Natural killer cell (primary cell): ENCODE data around the gene FMR1NB. TPM values are rescaled to one million over a fixed set of nuclear protein-coding genes. Genes with fewer than 3 reads are reported as not detected.
A peak's percentile ranks its signal among the peaks of the same experiment; 100 is the strongest.

Experiments used
- ATAC-seq, 3 donors: fragments of 150-1000 bp in 2 of 3; fragments of 200-7000 bp in 1 of 3; cut with Tn5 transposase; 1 replicate in 1 of 3; 2 replicates in 2 of 3; pipeline ENCODE4 v1.10.0; 2021; ENCODE audit warnings: mild to moderate bottlenecking in 2 of 3, moderate library complexity in 2 of 3
- DNase-seq, 2 donors: peaks; one replicate each; pipeline versions ENCODE4 v3.0.0 to v3.0.0-alpha.2; 2013 to 2021; ENCODE audit warnings: mixed read lengths in 1 of 2
- H3K27ac ChIP-seq: one replicate; pipeline ENCODE4 v1.5.1; 2013; ENCODE audit warnings: mild to moderate bottlenecking, low read length
- H3K27me3 ChIP-seq: one replicate; pipeline ENCODE4 v1.6.1; 2013; ENCODE audit warnings: low read length; ENCODE audit not compliant: control insufficient read depth, insufficient read depth
- H3K36me3 ChIP-seq: one replicate; pipeline ENCODE4 v1.6.1; 2013; ENCODE audit warnings: low read length; ENCODE audit not compliant: control insufficient read depth, insufficient read depth
- H3K4me1 ChIP-seq: one replicate; pipeline ENCODE4 v1.6.1; 2013; ENCODE audit warnings: low read length; ENCODE audit not compliant: control insufficient read depth, insufficient read depth
- H3K4me3 ChIP-seq: one replicate; pipeline ENCODE4 v1.5.1; 2013; ENCODE audit warnings: low read length
- H3K9me3 ChIP-seq: one replicate; pipeline ENCODE4 v1.6.1; 2013; ENCODE audit warnings: low read length; ENCODE audit not compliant: control insufficient read depth, insufficient read depth
- H3K27ac Mint-ChIP-seq, 2 donors: one replicate each; pipeline ENCODE4 v1.8.0; 2022; ENCODE audit warnings: mild to moderate bottlenecking in 2 of 2, mixed read lengths in 2 of 2, moderate library complexity in 1 of 2
- H3K27me3 Mint-ChIP-seq, 2 donors: one replicate each; pipeline ENCODE4 v1.8.0; 2022; ENCODE audit warnings: low read depth in 2 of 2, mixed read lengths in 2 of 2
- H3K36me3 Mint-ChIP-seq: one replicate; pipeline ENCODE4 v1.8.0; 2022; ENCODE audit warnings: mixed read lengths
- H3K4me1 Mint-ChIP-seq, 2 donors: one replicate each; pipeline ENCODE4 v1.8.0; 2022; ENCODE audit warnings: mixed read lengths in 2 of 2
- H3K4me3 Mint-ChIP-seq: one replicate; pipeline ENCODE4 v1.8.0; 2022; ENCODE audit warnings: mild to moderate bottlenecking, moderate library complexity, mixed read lengths
- H3K9me3 Mint-ChIP-seq, 2 donors: one replicate each; pipeline ENCODE4 v1.8.0; 2022; ENCODE audit warnings: mixed read lengths in 2 of 2
- CTCF ChIP-seq: fragments of 200-600 bp; IDR thresholded peaks from one replicate; pipeline ENCODE4 v1.8.0; 2022; ENCODE audit warnings: antibody characterized with exemption
- WGBS: methylation state at CpG from one replicate; pipeline ENCODE4 v1.1.7; 2013; ENCODE audit warnings: missing lambda C conversion rate; ENCODE audit not compliant: insufficient coverage; 5-methylcytosine and 5-hydroxymethylcytosine counted together
- intact Hi-C: fragments of 100-400 bp; cut with micrococcal nuclease; formaldehyde crosslinking; loops from one replicate; pipeline ENCODE4 v1.14.2; 2022
- total RNA-seq, 4 donors: library from RNA; stranded (reverse); fragments of 120-200 nt in 1 of 4; gene quantifications; one replicate each; pipeline versions ENCODE4 v1.2.3 to v1.2.4, GENCODE V29; 2013 to 2022

FMR1NB gene
- total RNA-seq, 3 donors from 2014 or later (not counting 1 experiment from before 2014, with no cell fraction given) = not detected

- Histone ChIP-seq H3K4me1 (no peaks in the 10 kb centered on the region), H3K9me3 (no peaks in the 10 kb centered on the region), H3K4me3 (no peak overlapping the region), H3K27ac (no peak overlapping the region), H3K27me3 (no peaks in the 10 kb centered on the region), H3K36me3 (no peaks in the 10 kb centered on the region)
- Mint-ChIP-seq H3K4me1 (no peaks in the 10 kb centered on the region), H3K4me3 (no peak overlapping the region), H3K27ac (no peak overlapping the region), H3K27me3 (peaks cover 0 to 4% of the 10 kb centered on the region in 2 donors), H3K9me3 (no peaks in the 10 kb centered on the region), H3K36me3 (no peaks in the 10 kb centered on the region)
- intact Hi-C loops = no loop called here
- 92% methylated on average over 1 of the region's 1 CpG for WGBS
- no peak for TF ChIP-seq CTCF
- ATAC-seq = no peak
- DNase-seq = no peak
Observed at GRCh38 chrX:148037020-148037419, 55.9 kb downstream of the FMR1NB start.

- no peak overlapping the region for H3K27ac Mint-ChIP-seq
- WGBS = 100% methylated on average over 2 of the region's 2 CpGs
- H3K4me1 Mint-ChIP-seq = no peaks in the 10 kb centered on the region
- no peaks in the 10 kb centered on the region for H3K9me3 Mint-ChIP-seq
- intact Hi-C loops = no loop called here
- H3K36me3 Mint-ChIP-seq = no peaks in the 10 kb centered on the region
- no peaks in the 10 kb centered on the region for H3K27me3 ChIP-seq
- no peaks in the 10 kb centered on the region for H3K36me3 ChIP-seq
- H3K4me1 ChIP-seq = no peaks in the 10 kb centered on the region
- no peaks in the 10 kb centered on the region for H3K27me3 Mint-ChIP-seq
- H3K4me3 Mint-ChIP-seq = no peak overlapping the region
- ATAC-seq (no peak), DNase-seq (no peak)
- H3K9me3 ChIP-seq = no peaks in the 10 kb centered on the region
- TF ChIP-seq CTCF = no peak
- H3K4me3 ChIP-seq = no peak overlapping the region
- no peak overlapping the region for H3K27ac ChIP-seq
Observed at GRCh38 chrX:148043271-148043855, 62.2 kb downstream of the FMR1NB start.

GRCh38 chrX:148047200-148047599, 66.1 kb downstream of the FMR1NB start:
- Mint-ChIP-seq H3K9me3 (no peaks in the 10 kb centered on the region), H3K27me3 (peaks cover 0 to 3% of the 10 kb centered on the region in 2 donors), H3K4me1 (no peaks in the 10 kb centered on the region), H3K27ac (no peak overlapping the region), H3K36me3 (no peaks in the 10 kb centered on the region), H3K4me3 (no peak overlapping the region)
- H3K36me3 ChIP-seq = no peaks in the 10 kb centered on the region
- intact Hi-C loops = no loop called here
- H3K9me3 ChIP-seq = no peaks in the 10 kb centered on the region
- no peak for DNase-seq
- no peak for TF ChIP-seq CTCF
- WGBS = 88% methylated on average over 4 of the region's 4 CpGs
- no peaks in the 10 kb centered on the region for H3K27me3 ChIP-seq
- H3K4me1 ChIP-seq = no peaks in the 10 kb centered on the region
- no peak overlapping the region for H3K4me3 ChIP-seq
- no peak overlapping the region for H3K27ac ChIP-seq
- no peak for ATAC-seq

- H3K36me3 Mint-ChIP-seq = no peaks in the 10 kb centered on the region
- no peak overlapping the region for H3K27ac Mint-ChIP-seq
- Histone ChIP-seq H3K36me3 (no peaks in the 10 kb centered on the region), H3K27ac (no peak overlapping the region), H3K27me3 (no peaks in the 10 kb centered on the region), H3K4me1 (no peaks in the 10 kb centered on the region), H3K4me3 (no peak overlapping the region), H3K9me3 (no peaks in the 10 kb centered on the region)
- peaks cover 3 to 13% of the 10 kb centered on the region in 2 donors for H3K27me3 Mint-ChIP-seq
- peak; percentile 61 for TF ChIP-seq CTCF
- WGBS = 14% methylated on average over 2 of the region's 4 CpGs
- H3K4me1 Mint-ChIP-seq = no peaks in the 10 kb centered on the region
- intact Hi-C loops = loop anchor here (1.0 kb wide), 1 partner anchor 1238 kb away; no protein-coding TSS in a partner anchor
- DNase-seq (peak in 1 of 2 donors; percentile 52), ATAC-seq (peak in 1 of 3 donors; percentile 45)
- H3K4me3 Mint-ChIP-seq = no peak overlapping the region
- H3K9me3 Mint-ChIP-seq = no peaks in the 10 kb centered on the region
Observed at GRCh38 chrX:148049441-148049840, 68.3 kb downstream of the FMR1NB start.
